Panc1 (cell line): ENCODE data around the gene SFSWAP. TPM values are rescaled to one million over a fixed set of nuclear protein-coding genes. Genes with fewer than 3 reads are reported as not detected.

Experiments used
- ATAC-seq: fragments of 200-7000 bp; cut with Tn5 transposase; 2 replicates; pipeline ENCODE4 v1.9.1; 2020; ENCODE audit warnings: mild to moderate bottlenecking, moderate library complexity
- BruUV-seq: library from RNA; stranded (reverse); fragments of 400-500 nt; replicated peaks from 2 replicates; lab custom pipeline; 2021; lab: Mats Ljungman, UMichigan
- CTCF ChIA-PET: fragments of 300-600 bp; sonication (Branson Sonifier 250); formaldehyde crosslinking; loops from one replicate; lab custom pipeline; 2022; ENCODE audit warnings: antibody characterized with exemption; lab: Charles Lee
- POLR2A ChIA-PET: fragments of 300-600 bp; sonication (Branson Sonifier 250); formaldehyde crosslinking; loops from one replicate; lab custom pipeline; 2022; ENCODE audit warnings: antibody characterized with exemption; lab: Charles Lee
- DNase-seq: peaks from one replicate; pipeline ENCODE4 v3.0.0-alpha.2; 2010; ENCODE audit warnings: low read depth, low spot score
- H3K27ac ChIP-seq: 2 replicates; pipeline ENCODE4 v1.5.1; 2011; ENCODE audit warnings: mild to moderate bottlenecking, low read length, inconsistent platforms
- H3K27me3 ChIP-seq: fragments of 200-500 bp; sonication (Bioruptor generic); 2 replicates; pipeline ENCODE4 v1.6.0; 2014; ENCODE audit warnings: low read length, inconsistent platforms; ENCODE audit not compliant: control insufficient read depth, insufficient read depth
- H3K36me3 ChIP-seq: fragments of 200-500 bp; sonication (Bioruptor generic); 2 replicates; pipeline ENCODE4 v1.5.1; 2014; ENCODE audit warnings: inconsistent platforms, mild to moderate bottlenecking, low read length, moderate library complexity; ENCODE audit not compliant: control insufficient read depth, insufficient read depth
- H3K4me1 ChIP-seq: 2 replicates; pipeline ENCODE4 v1.5.1; 2011; ENCODE audit warnings: inconsistent platforms, mild to moderate bottlenecking, low read length, moderate library complexity; ENCODE audit not compliant: control insufficient read depth, insufficient read depth
- H3K4me3 ChIP-seq, 2 experiments: 2 replicates each; pipeline ENCODE4 v1.5.1; 2011 to 2012; ENCODE audit warnings: low read depth in 2 of 2, low read length in 2 of 2, mild to moderate bottlenecking in 2 of 2, inconsistent platforms in 1 of 2, moderate library complexity in 1 of 2
- H3K9me3 ChIP-seq: fragments of 200-500 bp; sonication (Bioruptor generic); 2 replicates; pipeline ENCODE4 v1.5.1; 2014; ENCODE audit warnings: low read depth, mild to moderate bottlenecking, inconsistent platforms, low read length, moderate library complexity; ENCODE audit not compliant: control insufficient read depth, insufficient read depth
- POLR2AphosphoS5 ChIP-seq: IDR thresholded peaks from 2 replicates; pipeline ENCODE4 v1.6.1; 2012; ENCODE audit warnings: mild to moderate bottlenecking, low read depth, low read length, moderate library complexity
- SIN3A ChIP-seq: IDR thresholded peaks from 2 replicates; pipeline ENCODE4 v1.6.1; 2012; ENCODE audit warnings: low read depth, mild to moderate bottlenecking, low read length, moderate library complexity, borderline replicate concordance; ENCODE audit not compliant: insufficient read depth
- TCF7L2 ChIP-seq: IDR thresholded peaks from 2 replicates; pipeline ENCODE4 v1.6.1; 2011; ENCODE audit warnings: mild to moderate bottlenecking, low read depth, low read length, inconsistent platforms
- in situ Hi-C: cut with HindIII; loops from 2 replicates; pipeline ENCODE4 v1.10.0; 2016; ENCODE audit warnings: low sequenced_read_pairs, low pct_unique_long_range_greater_than_20kb
- intact Hi-C: fragments of 100-400 bp; cut with micrococcal nuclease; formaldehyde crosslinking; loops from one replicate; pipeline ENCODE4 v1.10.0; 2022; ENCODE audit not compliant: unreplicated experiment
- total RNA-seq: library from RNA; stranded (reverse); gene quantifications from one replicate; pipeline ENCODE4 v1.2.1, GENCODE V29; 2021; ENCODE audit not compliant: unreplicated experiment
- TF ChIP-seq, protein P1 (sequence below), 2 experiments: IDR thresholded peaks; 2 replicates each; pipeline ENCODE4 v1.6.1; 2011 to 2012; ENCODE audit warnings: low read depth in 2 of 2, control low read depth in 1 of 2, low read length in 1 of 2, mild to moderate bottlenecking in 1 of 2, moderate library complexity in 1 of 2; ENCODE audit not compliant: insufficient read depth in 1 of 2
- TF ChIP-seq, protein P2 (sequence below): fragments of 450-650 bp; IDR thresholded peaks from 2 replicates; pipeline ENCODE4 v1.5.1; 2017; ENCODE audit warnings: mild to moderate bottlenecking

The SFSWAP gene
- total RNA-seq, 1 experiment from 2014 or later, result 41.6 TPM

DNA sequence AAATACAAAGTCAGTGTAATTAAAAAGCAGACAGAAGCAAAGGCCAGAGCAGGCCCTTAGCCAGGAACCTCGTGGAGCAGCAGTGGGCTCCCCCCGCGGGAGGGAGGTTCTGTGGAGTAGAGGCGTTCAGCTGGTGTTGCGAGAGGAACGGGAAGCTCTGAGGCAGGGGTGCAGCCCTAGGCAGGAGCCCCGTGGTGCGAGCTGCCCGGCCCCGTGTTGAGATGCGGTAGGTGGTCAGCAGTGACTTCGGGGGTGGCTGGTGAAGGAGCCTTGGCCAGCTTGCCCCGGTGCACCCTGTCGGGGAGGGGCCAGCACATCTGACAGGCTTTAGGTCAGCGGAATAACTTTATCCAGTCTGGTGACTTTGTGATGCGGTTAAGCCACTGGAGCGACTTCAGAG is 46.2 kb downstream of the SFSWAP start:
- intact Hi-C loops, result no loop called here
- CTCF ChIA-PET, result no interaction called here
- Histone ChIP-seq H3K4me3 (no peak overlapping the region), H3K36me3 (peaks cover 14% of the 10 kb centered on the region), H3K9me3 (no peaks in the 10 kb centered on the region), H3K4me1 (no peaks in the 10 kb centered on the region; the same call in 1 of the 2 replicates), H3K27me3 (no peaks in the 10 kb centered on the region), H3K27ac (no peak overlapping the region)
- POLR2A ChIA-PET, result no interaction called here
- ATAC-seq (no peak), DNase-seq (no peak)
- in situ Hi-C loops, result no loop called here
- TF ChIP-seq TCF7L2 (no peak), POLR2AphosphoS5 (no peak)
- no TSS peak for BruUV-seq

DNA sequence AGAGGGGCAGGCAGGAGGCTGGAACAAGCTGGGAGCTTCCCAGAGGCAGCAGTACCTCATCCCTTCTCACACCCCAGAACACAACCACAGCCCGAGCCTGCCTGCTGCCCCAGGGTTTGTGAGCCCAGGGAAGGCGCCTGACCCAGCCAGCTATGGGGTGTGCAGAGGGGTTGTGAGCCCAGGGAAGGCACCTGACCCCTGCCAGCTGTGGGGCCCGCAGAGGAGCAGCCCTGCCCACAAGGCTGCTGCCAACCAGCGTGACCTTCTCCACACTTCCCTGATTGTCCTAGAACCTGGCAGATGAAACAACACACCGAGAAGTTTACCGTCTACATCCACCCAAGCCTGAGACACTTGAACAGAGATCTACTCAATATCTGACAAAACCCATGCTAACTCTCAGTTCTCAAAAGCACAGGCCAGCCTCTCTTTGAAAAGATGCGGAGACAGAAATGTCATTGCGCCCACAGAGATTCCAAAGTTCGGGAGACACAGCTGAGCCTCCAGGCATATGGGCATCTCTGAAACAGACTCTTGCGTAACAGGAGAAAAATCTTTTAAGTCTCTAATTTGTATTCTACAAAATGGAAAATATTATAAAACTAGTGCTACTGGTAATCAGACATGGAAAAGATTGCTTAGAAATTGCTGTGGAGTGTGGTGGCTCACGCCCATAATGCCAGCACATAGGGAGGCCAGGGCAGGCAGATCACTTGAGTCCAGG is 47.3 kb downstream of the SFSWAP start:
- H3K36me3 ChIP-seq, result peaks cover 14% of the 10 kb centered on the region
- CTCF ChIA-PET, result no interaction called here

More for the DNA sequence above, 47.3 kb downstream of the SFSWAP start:
- H3K4me1 ChIP-seq, result no peaks in the 10 kb centered on the region; the same call in 1 of the 2 replicates
- DNase-seq (no peak), ATAC-seq (no peak)
- in situ Hi-C loops (no loop called here), intact Hi-C loops (no loop called here)
- BruUV-seq, result no TSS peak
- no peak overlapping the region for H3K4me3 ChIP-seq
- H3K27ac ChIP-seq, result no peak overlapping the region
- H3K27me3 ChIP-seq, result no peaks in the 10 kb centered on the region
- POLR2A ChIA-PET, result no interaction called here
- H3K9me3 ChIP-seq, result no peaks in the 10 kb centered on the region
- TF ChIP-seq TCF7L2, result no peak
- TF ChIP-seq, protein P1, sequence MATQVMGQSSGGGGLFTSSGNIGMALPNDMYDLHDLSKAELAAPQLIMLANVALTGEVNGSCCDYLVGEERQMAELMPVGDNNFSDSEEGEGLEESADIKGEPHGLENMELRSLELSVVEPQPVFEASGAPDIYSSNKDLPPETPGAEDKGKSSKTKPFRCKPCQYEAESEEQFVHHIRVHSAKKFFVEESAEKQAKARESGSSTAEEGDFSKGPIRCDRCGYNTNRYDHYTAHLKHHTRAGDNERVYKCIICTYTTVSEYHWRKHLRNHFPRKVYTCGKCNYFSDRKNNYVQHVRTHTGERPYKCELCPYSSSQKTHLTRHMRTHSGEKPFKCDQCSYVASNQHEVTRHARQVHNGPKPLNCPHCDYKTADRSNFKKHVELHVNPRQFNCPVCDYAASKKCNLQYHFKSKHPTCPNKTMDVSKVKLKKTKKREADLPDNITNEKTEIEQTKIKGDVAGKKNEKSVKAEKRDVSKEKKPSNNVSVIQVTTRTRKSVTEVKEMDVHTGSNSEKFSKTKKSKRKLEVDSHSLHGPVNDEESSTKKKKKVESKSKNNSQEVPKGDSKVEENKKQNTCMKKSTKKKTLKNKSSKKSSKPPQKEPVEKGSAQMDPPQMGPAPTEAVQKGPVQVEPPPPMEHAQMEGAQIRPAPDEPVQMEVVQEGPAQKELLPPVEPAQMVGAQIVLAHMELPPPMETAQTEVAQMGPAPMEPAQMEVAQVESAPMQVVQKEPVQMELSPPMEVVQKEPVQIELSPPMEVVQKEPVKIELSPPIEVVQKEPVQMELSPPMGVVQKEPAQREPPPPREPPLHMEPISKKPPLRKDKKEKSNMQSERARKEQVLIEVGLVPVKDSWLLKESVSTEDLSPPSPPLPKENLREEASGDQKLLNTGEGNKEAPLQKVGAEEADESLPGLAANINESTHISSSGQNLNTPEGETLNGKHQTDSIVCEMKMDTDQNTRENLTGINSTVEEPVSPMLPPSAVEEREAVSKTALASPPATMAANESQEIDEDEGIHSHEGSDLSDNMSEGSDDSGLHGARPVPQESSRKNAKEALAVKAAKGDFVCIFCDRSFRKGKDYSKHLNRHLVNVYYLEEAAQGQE (IDR thresholded peaks at IDR 0.05; ENCODE audit: insufficient read depth in 1 of 2, low read depth in 2 of 2, low read length in 1 of 2), result no peak
- TF ChIP-seq, protein P2, sequence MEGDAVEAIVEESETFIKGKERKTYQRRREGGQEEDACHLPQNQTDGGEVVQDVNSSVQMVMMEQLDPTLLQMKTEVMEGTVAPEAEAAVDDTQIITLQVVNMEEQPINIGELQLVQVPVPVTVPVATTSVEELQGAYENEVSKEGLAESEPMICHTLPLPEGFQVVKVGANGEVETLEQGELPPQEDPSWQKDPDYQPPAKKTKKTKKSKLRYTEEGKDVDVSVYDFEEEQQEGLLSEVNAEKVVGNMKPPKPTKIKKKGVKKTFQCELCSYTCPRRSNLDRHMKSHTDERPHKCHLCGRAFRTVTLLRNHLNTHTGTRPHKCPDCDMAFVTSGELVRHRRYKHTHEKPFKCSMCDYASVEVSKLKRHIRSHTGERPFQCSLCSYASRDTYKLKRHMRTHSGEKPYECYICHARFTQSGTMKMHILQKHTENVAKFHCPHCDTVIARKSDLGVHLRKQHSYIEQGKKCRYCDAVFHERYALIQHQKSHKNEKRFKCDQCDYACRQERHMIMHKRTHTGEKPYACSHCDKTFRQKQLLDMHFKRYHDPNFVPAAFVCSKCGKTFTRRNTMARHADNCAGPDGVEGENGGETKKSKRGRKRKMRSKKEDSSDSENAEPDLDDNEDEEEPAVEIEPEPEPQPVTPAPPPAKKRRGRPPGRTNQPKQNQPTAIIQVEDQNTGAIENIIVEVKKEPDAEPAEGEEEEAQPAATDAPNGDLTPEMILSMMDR, result no peak
- no peak for TF ChIP-seq SIN3A
